IMR-90 (cell line): ENCODE measurements around the gene GNAI2. TPM values are rescaled to one million over a fixed set of nuclear protein-coding genes. Genes with fewer than 3 reads are reported as not detected.
A peak's percentile ranks its signal among the peaks of the same experiment; 100 is the strongest.

Experiments used
- ATAC-seq: fragments of 200-7000 bp; cut with Tn5 transposase; 2 replicates; pipeline ENCODE4 v1.9.1; 2020; ENCODE audit warnings: low read depth, mild to moderate bottlenecking, moderate library complexity
- BruUV-seq: library from RNA; stranded (reverse); fragments of 400-500 nt; replicated peaks from 2 replicates; lab custom pipeline; 2021; lab: Mats Ljungman, UMichigan
- CTCF ChIA-PET: fragments of 300-600 bp; formaldehyde crosslinking; extraction: SDS; loops from one replicate; lab custom pipeline; 2021; ENCODE audit warnings: antibody characterized with exemption; lab: Yijun Ruan, JAX
- POLR2A ChIA-PET: fragments of 300-600 bp; sonication (Branson Sonifier 250); formaldehyde crosslinking; loops from one replicate; lab custom pipeline; 2022; ENCODE audit warnings: antibody characterized with exemption; ENCODE audit not compliant: unreplicated experiment; lab: Charles Lee
- DNase-seq: peaks from one replicate; pipeline ENCODE4 v3.0.0; 2013
- H2AFZ ChIP-seq: replicated peaks from 2 replicates; pipeline ENCODE3; 2013; ENCODE audit warnings: low read length, mild to moderate bottlenecking; ENCODE audit not compliant: poor library complexity
- H2AK5ac ChIP-seq: 2 replicates; pipeline ENCODE4 v1.6.1; 2013; ENCODE audit warnings: low read depth, low read length, inconsistent platforms
- H2AK9ac ChIP-seq: replicated peaks from 2 replicates; pipeline ENCODE3; 2013; ENCODE audit warnings: mild to moderate bottlenecking, low read depth, low read length, moderate library complexity; ENCODE audit not compliant: poor library complexity
- H2BK120ac ChIP-seq: 2 replicates; pipeline ENCODE4 v1.6.1; 2013; ENCODE audit warnings: low read depth, low read length, inconsistent platforms
- H2BK15ac ChIP-seq: 3 replicates; pipeline ENCODE4 v1.6.1; 2013; ENCODE audit warnings: low read depth, low read length, inconsistent platforms
- H2BK20ac ChIP-seq: 2 replicates; pipeline ENCODE4 v1.6.1; 2013; ENCODE audit warnings: low read depth, mild to moderate bottlenecking, inconsistent platforms, low read length, moderate library complexity
- H2BK5ac ChIP-seq: 2 replicates; pipeline ENCODE4 v1.6.1; 2013; ENCODE audit warnings: mild to moderate bottlenecking, low read depth, low read length, inconsistent platforms; ENCODE audit not compliant: poor library complexity, severe bottlenecking
- H3K14ac ChIP-seq: replicated peaks from 2 replicates; pipeline ENCODE4 v1.6.1; 2013; ENCODE audit warnings: low read depth, low read length, inconsistent platforms
- H3K18ac ChIP-seq: 2 replicates; pipeline ENCODE4 v1.6.1; 2013; ENCODE audit warnings: low read depth, low read length, control low read depth
- H3K23ac ChIP-seq: 2 replicates; pipeline ENCODE4 v1.6.1; 2013; ENCODE audit warnings: low read depth, low read length, inconsistent platforms
- H3K27ac ChIP-seq: 2 replicates; pipeline ENCODE4 v1.5.1; 2013; ENCODE audit warnings: mild to moderate bottlenecking, control low read depth, low read length; ENCODE audit not compliant: insufficient read depth
- H3K27me3 ChIP-seq: 2 replicates; pipeline ENCODE4 v1.6.1; 2013; ENCODE audit warnings: low read length; ENCODE audit not compliant: control insufficient read depth, insufficient read depth
- H3K36me3 ChIP-seq: 2 replicates; pipeline ENCODE4 v1.6.1; 2013; ENCODE audit warnings: low read length, mixed read lengths; ENCODE audit not compliant: control insufficient read depth, insufficient read depth
- H3K4ac ChIP-seq: 2 replicates; pipeline ENCODE4 v1.6.1; 2013; ENCODE audit warnings: low read depth, low read length, inconsistent platforms
- H3K4me1 ChIP-seq: 2 replicates; pipeline ENCODE4 v1.6.1; 2013; ENCODE audit warnings: low read length, mixed read lengths; ENCODE audit not compliant: control insufficient read depth, insufficient read depth
- H3K4me2 ChIP-seq: 2 replicates; pipeline ENCODE4 v1.6.1; 2013; ENCODE audit warnings: low read depth, mild to moderate bottlenecking, control low read depth, low read length, moderate library complexity
- H3K4me3 ChIP-seq: 2 replicates; pipeline ENCODE4 v1.5.1; 2013; ENCODE audit warnings: low read depth, mild to moderate bottlenecking, control low read depth, low read length, moderate library complexity; ENCODE audit not compliant: insufficient read depth
- H3K56ac ChIP-seq: 2 replicates; pipeline ENCODE4 v1.6.1; 2013; ENCODE audit warnings: low read length, inconsistent platforms; ENCODE audit not compliant: insufficient read depth; ENCODE audit errors: extremely low read depth
- H3K79me1 ChIP-seq, 2 experiments: 2 replicates each; pipeline ENCODE4 v1.6.1; 2013; ENCODE audit warnings: low read length in 2 of 2, inconsistent platforms in 1 of 2, low read depth in 1 of 2
- H3K9ac ChIP-seq: 2 replicates; pipeline ENCODE4 v1.6.1; 2013; ENCODE audit warnings: low read depth, low read length, control low read depth
- H3K9me1 ChIP-seq: 2 replicates; pipeline ENCODE4 v1.6.1; 2013; ENCODE audit warnings: low read length, inconsistent platforms; ENCODE audit not compliant: insufficient read depth
- H3K9me3 ChIP-seq: 2 replicates; pipeline ENCODE4 v1.6.1; 2013; ENCODE audit warnings: low read length; ENCODE audit not compliant: control insufficient read depth, insufficient read depth
- H4K20me1 ChIP-seq: 2 replicates; pipeline ENCODE4 v1.6.1; 2013; ENCODE audit warnings: low read length, inconsistent platforms; ENCODE audit not compliant: insufficient read depth
- H4K5ac ChIP-seq: 2 replicates; pipeline ENCODE4 v1.6.1; 2013; ENCODE audit warnings: mild to moderate bottlenecking, low read depth, low read length, control low read depth
- H4K8ac ChIP-seq, 2 experiments: 2 replicates each; pipeline ENCODE4 v1.6.1; 2013; ENCODE audit warnings: low read depth in 2 of 2, low read length in 2 of 2, control low read depth in 1 of 2, inconsistent platforms in 1 of 2
- H4K91ac ChIP-seq: 2 replicates; pipeline ENCODE4 v1.6.1; 2013; ENCODE audit warnings: low read depth, low read length, inconsistent platforms; ENCODE audit not compliant: insufficient read depth
- MAZ ChIP-seq: IDR thresholded peaks from 2 replicates; pipeline ENCODE4 v1.6.1; 2012; ENCODE audit warnings: low read depth, mild to moderate bottlenecking, low read length, improper control_type of control experiment, moderate library complexity, borderline replicate concordance
- MXI1 ChIP-seq: IDR thresholded peaks from 2 replicates; pipeline ENCODE4 v1.6.1; 2012; ENCODE audit warnings: low read depth, mild to moderate bottlenecking, low read length, moderate library complexity, borderline replicate concordance
- NFE2L2 ChIP-seq: fragments of 150-350 bp; IDR thresholded peaks from 2 replicates; pipeline ENCODE4 v1.6.1; 2016; ENCODE audit warnings: low read depth, mild to moderate bottlenecking, low read length
- POLR2A ChIP-seq: IDR thresholded peaks from 2 replicates; pipeline ENCODE4 v1.6.1; 2012; ENCODE audit warnings: mild to moderate bottlenecking, low read depth, low read length
- RAD21 ChIP-seq: IDR thresholded peaks from 2 replicates; pipeline ENCODE4 v1.6.1; 2012; ENCODE audit warnings: low read length, improper control_type of control experiment
- RCOR1 ChIP-seq: IDR thresholded peaks from 2 replicates; pipeline ENCODE4 v1.6.1; 2012; ENCODE audit warnings: mild to moderate bottlenecking, low read length, improper control_type of control experiment; ENCODE audit not compliant: insufficient replicate concordance
- SMC3 ChIP-seq: fragments of 150-350 bp; IDR thresholded peaks from 2 replicates; pipeline ENCODE4 v1.6.1; 2016; ENCODE audit warnings: low read depth, mild to moderate bottlenecking, antibody characterized with exemption, low read length, moderate library complexity
- dilution Hi-C: fragments of 300-500 bp; cut with HindIII; formaldehyde crosslinking; loops from one replicate; pipeline ENCODE4 v1.14.3; 2018; ENCODE audit warnings: low sequenced_read_pairs; ENCODE audit not compliant: unreplicated experiment
- in situ Hi-C: fragments of 300-500 bp; cut with MboI; formaldehyde crosslinking; loops from 3 replicates; pipeline ENCODE4 v1.14.3; 2019; ENCODE audit warnings: low sequenced_read_pairs, inconsistent platforms, mixed read lengths
- intact Hi-C: fragments of 100-400 bp; cut with micrococcal nuclease; formaldehyde crosslinking; loops from 2 replicates; pipeline ENCODE4 v1.10.0; 2022
- microRNA-seq, 2 experiments: library from miRNA; stranded (forward) in 1 of 2; unstranded in 1 of 2; fragments of 10-50 nt in 1 of 2; fragments of <30 nt in 1 of 2; gene quantifications in 1 of 2; microRNA quantifications in 1 of 2; one replicate each; pipeline versions ENCODE3 to v1.1.0; 2013 to 2020; ENCODE audit not compliant: insufficient read depth in 1 of 2, insufficient read length in 1 of 2, unreplicated experiment in 1 of 2
- polyA plus RNA-seq, 3 experiments: library from polyadenylated mRNA; depleted of rRNA; stranded (reverse); fragments of >200 nt; gene quantifications; 2 replicates each; pipeline ENCODE4 v1.2.3, GENCODE V29; 2012; ENCODE audit warnings: low replicate concordance in 1 of 3
- small RNA-seq, 5 experiments: library from RNA; depleted of rRNA; stranded (forward); fragments of <200 nt; gene quantifications; one replicate each; pipeline ENCODE3, GENCODE V24; 2012
- total RNA-seq: library from RNA; depleted of rRNA; stranded (reverse); fragments of >200 nt; gene quantifications from 2 replicates; pipeline ENCODE4 v1.2.3, GENCODE V29; 2012; rRNA removed

The GNAI2 gene
- total and polyA plus RNA-seq, 2 of the 4 experiments (the other 2 are of a cell fraction) = 867 to 1,079 TPM

GRCh38 chr3:50304601-50305000, 68.6 kb downstream of the GNAI2 start:
- no peak overlapping the region for H2BK120ac ChIP-seq
- H3K4ac ChIP-seq = no peak overlapping the region
- no peak overlapping the region for H4K5ac ChIP-seq
- ATAC-seq (no peak), DNase-seq (peak; percentile 74)
- H3K23ac ChIP-seq = no peak overlapping the region
- peak overlapping the region; percentile 21 for H2AFZ ChIP-seq
- no peak overlapping the region for H2BK15ac ChIP-seq
- no peaks in the 10 kb centered on the region for H3K27me3 ChIP-seq
- H2BK20ac ChIP-seq = no peak overlapping the region
- H3K14ac ChIP-seq = no peak overlapping the region
- no peak for TF ChIP-seq RAD21
- no peak for TF ChIP-seq NFE2L2
- TF ChIP-seq POLR2A = no peak
- TF ChIP-seq RCOR1 = no peak
- no peak for TF ChIP-seq MAZ
- no peak for TF ChIP-seq MXI1
- no peak for TF ChIP-seq SMC3
- H3K18ac ChIP-seq = no peak overlapping the region
- H3K4me3 ChIP-seq = no peak overlapping the region
- H3K36me3 ChIP-seq = no peaks in the 10 kb centered on the region
- intact Hi-C loops = no loop called here
- H2BK5ac ChIP-seq = no peak overlapping the region
- no peak overlapping the region for H3K4me2 ChIP-seq
- peaks cover 14% of the 10 kb centered on the region for H3K9me1 ChIP-seq
- dilution Hi-C loops = no loop called here
- H2AK5ac ChIP-seq = no peak overlapping the region
- no TSS peak for BruUV-seq
- H3K9me3 ChIP-seq = peaks cover 6% of the 10 kb centered on the region; the same call in 1 of the 2 replicates
- no peak overlapping the region for H3K9ac ChIP-seq
- H3K27ac ChIP-seq = no peak overlapping the region
- in situ Hi-C loops = no loop called here
- no peak overlapping the region for H2AK9ac ChIP-seq
- no peak overlapping the region for H3K56ac ChIP-seq
- no peaks in the 10 kb centered on the region for H4K20me1 ChIP-seq
- H3K79me1 ChIP-seq = peaks cover 9 to 18% of the 10 kb centered on the region in 2 experiments; a peak in 3 of 4 replicates
- no peak overlapping the region for H4K8ac ChIP-seq
- ChIA-PET POLR2A (no interaction called here), CTCF (interaction anchor here (0.6 kb wide), 1 partner anchor 304 kb away, joined by 3 read pairs; no protein-coding TSS in a partner anchor)
- no peak overlapping the region for H4K91ac ChIP-seq
- H3K4me1 ChIP-seq = peaks cover 8% of the 10 kb centered on the region

Small RNAs within 50 kb of the gene (microRNA-seq; reads per million reads assigned to microRNA genes)
- gene MIR5787 = 0 reads per million in 2 experiments

Small RNAs within 50 kb of the gene (small RNA-seq; reads per million reads assigned to genes)
- gene MIR5787 = 0 reads per million in 5 experiments

Other genes starting within 250 kb of the GNAI2 start
- gene RBM5, start 147.3 kb upstream of the GNAI2 start, total RNA-seq = 121 and 122 TPM in 2 replicates
- gene RBM5, start 147.3 kb upstream of the GNAI2 start, polyA plus RNA-seq (2012; rRNA removed) = 143 and 155 TPM in 2 replicates
- gene SEMA3F, start 80.9 kb upstream of the GNAI2 start, total RNA-seq = 7.3 and 9.2 TPM in 2 replicates
- gene SEMA3F, start 80.9 kb upstream of the GNAI2 start, polyA plus RNA-seq (2012; rRNA removed) = 23.3 and 26.7 TPM in 2 replicates
- gene GNAT1, start 44.6 kb upstream of the GNAI2 start, total RNA-seq = not detected in 2 replicates
- 0.04 TPM in 1 of 2 replicates, not detected in the other for gene GNAT1, start 44.6 kb upstream of the GNAI2 start, polyA plus RNA-seq (2012; rRNA removed)
- gene SLC38A3, start 30.9 kb upstream of the GNAI2 start, total RNA-seq = 0.36 TPM in 1 of 2 replicates, not detected in the other
- 0.12 and 0.36 TPM in 2 replicates for gene SLC38A3, start 30.9 kb upstream of the GNAI2 start, polyA plus RNA-seq (2012; rRNA removed)
- 3.9 and 4.3 TPM in 2 replicates for gene SEMA3B, start 32.9 kb downstream of the GNAI2 start, total RNA-seq
- 29.3 and 34.3 TPM in 2 replicates for gene SEMA3B, start 32.9 kb downstream of the GNAI2 start, polyA plus RNA-seq (2012; rRNA removed)
- under 0.01 TPM in 2 replicates for gene LSMEM2, start 42.9 kb downstream of the GNAI2 start, total RNA-seq
- not detected in 2 replicates for gene LSMEM2, start 42.9 kb downstream of the GNAI2 start, polyA plus RNA-seq (2012; rRNA removed)
- gene IFRD2, start 56.2 kb downstream of the GNAI2 start, total RNA-seq = 48.6 and 52.7 TPM in 2 replicates
- gene IFRD2, start 56.2 kb downstream of the GNAI2 start, polyA plus RNA-seq (2012; rRNA removed) = 79.1 and 85.2 TPM in 2 replicates
- gene HYAL3, start 63.2 kb downstream of the GNAI2 start, total RNA-seq = 2.2 and 2.7 TPM in 2 replicates
- gene HYAL3, start 63.2 kb downstream of the GNAI2 start, polyA plus RNA-seq (2012; rRNA removed) = 5.7 and 7.6 TPM in 2 replicates
- gene NAA80, start 63.2 kb downstream of the GNAI2 start, total RNA-seq = 3.1 and 5.0 TPM in 2 replicates
- gene NAA80, start 63.2 kb downstream of the GNAI2 start, polyA plus RNA-seq (2012; rRNA removed) = 14.2 and 14.4 TPM in 2 replicates
- gene HYAL1, start 67.4 kb downstream of the GNAI2 start, total RNA-seq = under 0.01 and 0.36 TPM in 2 replicates
- 0.29 and 0.32 TPM in 2 replicates for gene HYAL1, start 67.4 kb downstream of the GNAI2 start, polyA plus RNA-seq (2012; rRNA removed)
- gene HYAL2, start 86.5 kb downstream of the GNAI2 start, total RNA-seq = 53.6 and 56.8 TPM in 2 replicates
- gene HYAL2, start 86.5 kb downstream of the GNAI2 start, polyA plus RNA-seq (2012; rRNA removed) = 104 and 114 TPM in 2 replicates
- gene TUSC2, start 92.0 kb downstream of the GNAI2 start, total RNA-seq = 13.4 and 14.2 TPM in 2 replicates
- gene TUSC2, start 92.0 kb downstream of the GNAI2 start, polyA plus RNA-seq (2012; rRNA removed) = 24.0 and 24.8 TPM in 2 replicates
- gene RASSF1, start 104.6 kb downstream of the GNAI2 start, total RNA-seq = 17.4 and 18.3 TPM in 2 replicates
- 53.4 and 55.6 TPM in 2 replicates for gene RASSF1, start 104.6 kb downstream of the GNAI2 start, polyA plus RNA-seq (2012; rRNA removed)
- 0.83 and 1.1 TPM in 2 replicates for gene ZMYND10, start 109.5 kb downstream of the GNAI2 start, total RNA-seq
- gene ZMYND10, start 109.5 kb downstream of the GNAI2 start, polyA plus RNA-seq (2012; rRNA removed) = 1.1 and 1.4 TPM in 2 replicates
- gene NPRL2, start 114.6 kb downstream of the GNAI2 start, total RNA-seq = 27.5 and 38.7 TPM in 2 replicates
- gene NPRL2, start 114.6 kb downstream of the GNAI2 start, polyA plus RNA-seq (2012; rRNA removed) = 38.3 and 38.5 TPM in 2 replicates
- gene CYB561D2, start 114.7 kb downstream of the GNAI2 start, total RNA-seq = 26.1 and 29.2 TPM in 2 replicates
- gene CYB561D2, start 114.7 kb downstream of the GNAI2 start, polyA plus RNA-seq (2012; rRNA removed) = 31.7 and 41.5 TPM in 2 replicates
- 35.3 and 35.6 TPM in 2 replicates for gene TMEM115, start 123.3 kb downstream of the GNAI2 start, total RNA-seq
- gene TMEM115, start 123.3 kb downstream of the GNAI2 start, polyA plus RNA-seq (2012; rRNA removed) = 47.3 and 54.3 TPM in 2 replicates